Activated T-helper 9 cell treated with anti-CD3 and anti-CD28 coated beads, Interleukin-2, amount 50 U/mL, for 16 hours (primary cell): ENCODE data around the gene NAB1.
"Not testable (repeated sequence)": the region's sequence is repeated elsewhere in the genome, so short reads cannot be mapped to it uniquely, and the experiment has no call there.

ENCODE experiments used
- DNase-seq: peaks from one replicate; pipeline ENCODE4 v3.0.0-alpha.2; 2020; ENCODE audit warnings: low read depth

NAB1 gene

DNA sequence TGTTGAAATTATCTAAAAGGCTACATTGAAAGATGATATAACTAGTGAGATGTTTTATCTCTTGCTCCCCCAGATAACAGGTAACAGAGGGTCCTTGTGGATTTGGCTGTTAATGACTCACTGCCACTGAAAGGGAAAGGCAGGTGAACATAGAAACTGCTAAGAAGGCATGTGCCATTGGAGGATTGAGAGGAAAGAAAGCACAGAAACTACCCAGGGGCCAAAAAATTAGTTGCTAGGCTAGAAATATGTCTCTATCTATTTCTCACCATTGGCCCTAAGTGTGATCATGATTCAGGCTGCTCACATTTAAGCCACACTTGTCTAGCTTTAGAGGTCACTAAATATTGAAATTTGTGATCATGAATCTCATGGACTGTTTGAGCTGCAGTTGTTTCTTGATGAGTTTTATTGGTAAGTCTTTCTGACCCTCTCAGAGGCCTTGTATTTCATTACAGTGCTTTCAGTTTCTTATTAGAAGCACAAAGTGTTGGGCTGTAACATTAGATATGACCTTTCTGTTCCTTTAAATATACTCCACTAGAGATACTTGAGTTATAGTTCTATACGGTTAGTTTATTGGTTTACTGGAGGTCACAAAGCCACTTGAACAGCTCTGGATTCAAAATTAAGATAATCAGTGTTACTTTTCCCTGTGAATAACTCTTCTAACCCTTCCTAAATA, 26.2 kb downstream of the NAB1 start:
- no peak for DNase-seq

DNA sequence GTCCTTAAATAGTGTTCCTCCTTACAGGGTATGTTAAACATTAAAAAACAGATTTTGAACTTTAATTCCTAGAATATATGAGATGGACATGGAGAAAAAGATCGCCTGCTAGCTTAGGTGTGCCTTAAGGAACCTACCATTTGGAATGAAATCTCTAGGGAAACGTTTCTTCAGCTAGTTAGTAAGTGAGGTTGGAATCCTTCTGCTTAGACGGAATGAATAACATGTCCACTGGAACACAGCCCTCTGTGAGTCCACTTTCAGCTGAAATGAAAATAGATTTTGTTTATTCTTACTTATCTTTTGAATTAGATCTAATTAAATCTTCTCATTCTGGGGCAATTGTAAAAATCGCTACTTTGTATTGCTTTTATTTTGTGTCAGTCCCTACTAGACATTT, 28.4 kb downstream of the NAB1 start:
- no peak for DNase-seq

DNA sequence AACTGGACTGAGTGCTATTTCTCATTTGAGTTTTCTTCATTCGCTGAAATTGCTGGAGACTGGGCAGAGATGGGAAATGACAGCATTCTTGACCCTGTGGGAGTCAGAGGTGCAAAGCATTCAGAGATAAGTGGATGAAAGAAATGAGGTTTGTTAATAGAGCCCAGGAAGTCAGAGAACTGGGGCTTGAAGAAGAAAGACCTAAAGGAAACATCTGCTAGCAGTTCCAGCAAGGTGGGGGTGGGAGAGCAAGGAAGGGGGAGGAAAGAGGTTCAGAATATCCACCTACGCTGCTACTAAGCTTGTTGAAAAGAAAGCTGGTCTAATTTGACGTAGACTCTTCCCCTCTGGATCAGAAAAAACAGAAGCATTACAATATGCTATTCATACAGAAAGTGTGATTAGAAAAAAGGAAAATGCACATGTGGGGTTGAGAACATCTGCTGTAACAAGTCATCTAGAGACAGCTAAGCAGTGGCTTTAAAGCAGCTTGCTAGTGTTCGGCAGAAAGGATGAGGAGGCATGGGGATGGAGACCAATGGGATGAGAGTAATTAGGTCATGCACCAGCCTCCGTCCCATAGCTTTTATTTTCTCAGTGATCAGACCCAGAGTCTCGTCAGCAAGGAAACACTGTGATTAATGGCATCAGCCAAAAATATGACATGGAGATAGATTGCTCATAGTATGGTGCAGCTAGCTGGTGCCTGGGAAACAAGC, 29.7 kb downstream of the NAB1 start:
- DNase-seq: no peak

DNA sequence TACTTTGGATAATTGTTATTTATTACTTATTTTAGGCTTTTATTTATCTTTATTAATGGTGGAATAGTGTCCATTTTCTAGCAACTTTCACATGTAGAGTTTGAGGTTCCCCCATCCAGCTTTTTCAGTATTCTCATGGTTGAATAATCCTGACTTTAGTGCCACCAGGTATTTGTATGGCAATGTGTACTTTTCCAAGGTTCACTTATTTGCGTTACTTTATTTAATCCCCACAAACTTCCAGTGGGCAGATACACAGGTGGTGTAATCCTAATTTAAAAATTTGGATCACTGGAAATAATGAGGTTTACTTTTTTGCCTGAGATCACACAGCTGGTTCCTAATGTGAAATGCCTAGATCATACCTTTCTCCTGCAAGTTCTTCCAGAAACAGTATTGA, 30.5 kb downstream of the NAB1 start:
- DNase-seq: no peak

DNA sequence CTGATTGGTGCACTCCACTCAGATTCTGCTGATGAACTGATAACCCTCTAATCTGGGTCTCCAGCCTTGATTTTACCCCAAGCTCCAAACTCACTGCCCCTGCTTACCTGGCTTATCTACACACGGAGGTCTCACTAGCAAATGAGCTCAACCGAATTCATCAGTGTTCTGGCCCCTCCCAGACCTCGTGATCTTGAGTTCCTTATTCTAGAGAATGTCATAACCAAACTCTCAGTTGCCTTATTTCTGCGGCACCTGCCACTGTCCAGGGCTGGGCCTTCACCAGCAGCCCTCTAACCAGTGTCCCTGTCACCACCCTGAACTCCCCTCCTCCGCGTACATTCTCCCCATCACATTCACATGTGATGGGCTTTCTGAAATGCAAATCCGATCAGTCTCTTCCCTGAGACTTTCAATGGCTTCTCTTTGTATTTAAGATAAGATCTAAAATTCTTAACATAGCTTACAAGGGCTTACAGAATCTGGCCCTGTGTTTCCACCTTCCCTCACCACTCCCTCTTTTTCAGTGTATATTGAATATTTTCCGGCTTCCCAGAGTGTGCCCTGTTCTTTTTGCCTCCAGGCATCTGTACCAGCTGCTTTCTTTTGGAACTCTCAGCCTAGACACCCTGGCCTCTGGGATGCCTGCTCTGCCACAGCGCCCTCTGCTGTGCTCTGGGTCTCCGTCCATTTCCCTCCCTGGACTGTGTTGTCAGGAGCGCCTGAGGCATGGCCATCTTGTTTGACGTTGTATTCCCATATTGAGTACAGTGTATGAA, 31.1 kb downstream of the NAB1 start:
- DNase-seq: peak; percentile 48

DNA sequence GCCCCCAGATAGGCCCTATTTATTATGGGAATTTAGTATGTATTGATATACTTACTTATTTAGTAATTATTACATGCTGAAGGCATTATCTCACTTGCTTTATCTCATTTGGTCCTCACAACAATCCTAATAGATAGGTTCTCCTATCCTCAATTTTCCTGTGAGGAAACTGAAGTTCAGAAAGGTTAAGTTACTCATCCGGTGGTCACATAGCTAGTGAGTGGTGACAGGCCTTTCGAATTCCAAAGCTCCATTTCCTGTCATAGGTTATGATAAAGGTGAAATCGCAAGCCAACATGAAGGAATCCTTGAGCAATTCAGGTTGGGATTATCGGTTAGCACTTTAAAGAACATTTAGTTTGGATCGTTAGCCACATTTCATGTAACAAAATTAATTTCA, 33.3 kb downstream of the NAB1 start:
- no peak for DNase-seq

DNA sequence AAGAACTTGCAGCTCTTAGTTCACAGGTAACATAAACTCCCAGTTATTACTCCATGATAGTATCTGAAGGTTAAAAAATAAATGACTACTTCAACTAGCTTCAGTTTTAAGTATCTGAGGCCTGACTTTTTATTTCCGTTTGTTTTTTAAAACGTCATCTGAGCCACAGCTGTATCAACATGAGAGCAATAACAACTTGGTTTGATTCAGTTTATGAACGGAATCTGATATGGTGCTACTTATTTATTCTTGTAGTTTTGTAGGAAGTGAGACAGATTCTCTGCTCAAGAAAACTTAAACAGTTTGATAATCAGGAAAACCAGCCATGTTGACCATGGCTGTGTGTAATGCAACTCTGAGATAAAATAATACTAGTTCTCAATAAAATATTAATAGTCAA, 34.9 kb downstream of the NAB1 start:
- no peak for DNase-seq

DNA sequence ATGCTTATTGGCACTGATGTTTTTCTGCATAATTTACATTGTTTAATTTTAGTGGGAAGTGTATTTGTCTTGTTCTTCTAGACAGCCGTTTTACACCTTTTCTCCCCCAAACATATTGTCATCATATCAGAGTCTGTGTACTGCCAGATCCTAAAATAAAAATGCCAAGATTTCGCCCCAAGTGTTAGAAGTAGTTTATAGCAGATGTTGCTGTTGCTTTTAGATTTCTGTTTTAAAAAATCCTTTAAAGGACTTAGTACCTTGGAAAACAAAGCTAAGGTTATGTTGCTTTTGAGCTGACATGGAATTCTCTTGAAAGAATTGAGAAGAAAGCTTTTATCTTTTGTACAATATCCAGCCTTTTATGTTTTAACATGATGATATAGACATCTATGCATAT, 36.0 kb downstream of the NAB1 start:
- DNase-seq: no peak

DNA sequence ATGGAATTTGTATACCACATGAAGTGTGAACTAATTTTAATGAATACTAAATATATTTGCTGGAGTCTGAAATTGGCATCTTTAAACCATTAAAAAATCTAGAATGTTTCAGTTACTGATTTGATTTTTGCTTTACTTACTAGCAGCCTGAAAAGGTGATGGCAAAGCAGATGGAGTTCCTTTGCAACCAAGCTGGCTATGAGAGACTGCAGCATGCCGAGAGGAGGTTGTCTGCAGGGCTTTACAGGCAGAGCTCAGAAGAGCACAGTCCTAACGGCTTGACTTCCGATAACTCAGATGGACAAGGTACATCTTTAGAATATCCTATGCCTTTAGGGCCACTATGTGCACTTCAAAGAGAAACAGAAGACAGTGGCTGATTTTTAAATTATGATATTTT, 36.5 kb downstream of the NAB1 start:
- no peak for DNase-seq

DNA sequence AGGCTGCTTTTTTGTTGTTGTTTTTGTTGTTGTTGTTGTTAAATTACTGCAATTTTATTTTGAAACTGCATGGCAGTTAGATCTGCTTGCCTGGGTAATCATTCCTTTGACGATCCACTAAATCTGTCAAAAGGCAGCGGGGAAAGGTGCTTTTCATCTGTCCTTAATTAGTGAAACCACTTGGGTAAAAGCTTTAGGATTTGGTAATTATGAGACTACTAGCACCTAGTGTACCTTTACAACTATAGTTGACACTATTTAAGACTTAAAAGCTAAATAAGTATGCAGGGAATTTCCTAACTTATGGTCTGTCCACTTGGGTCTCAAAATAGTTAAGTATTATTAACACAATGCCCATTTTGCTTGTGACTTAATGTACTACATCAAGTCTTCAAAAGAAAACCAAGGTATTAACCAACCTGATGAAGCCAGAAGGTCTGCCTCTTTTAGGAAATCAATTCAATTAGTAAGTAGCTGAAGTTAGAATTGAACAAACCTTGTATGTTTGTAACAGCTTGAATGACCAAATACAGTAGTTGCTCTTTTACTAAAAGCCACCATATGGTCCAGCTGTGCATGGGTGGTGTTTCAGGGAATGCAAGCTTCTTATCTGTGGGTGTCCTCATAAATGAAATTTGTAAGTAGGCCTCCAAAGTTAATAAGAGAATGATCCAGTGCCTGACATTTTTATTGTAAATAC, 44.8 kb downstream of the NAB1 start:
- DNase-seq: no peak

DNA sequence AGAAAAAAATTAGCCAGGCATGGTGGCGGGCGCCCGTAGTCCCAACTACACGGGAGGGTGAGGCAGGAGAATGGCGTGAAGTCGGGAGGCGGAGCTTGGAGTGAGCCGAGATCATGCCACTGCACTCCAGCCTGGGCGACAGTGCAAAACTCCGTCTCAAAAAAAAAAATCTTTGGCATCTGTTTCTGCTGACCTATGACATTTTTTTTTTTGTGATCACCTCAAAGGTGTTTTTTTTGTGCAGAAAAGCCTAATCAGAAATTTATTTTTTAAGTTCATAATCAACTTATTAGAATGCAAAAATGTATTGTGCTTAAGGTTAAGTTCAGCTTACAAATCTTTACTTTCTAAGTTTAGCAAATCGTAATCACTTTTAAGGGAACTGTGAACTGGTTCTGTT, 45.6 kb downstream of the NAB1 start:
- DNase-seq: no peak

DNA sequence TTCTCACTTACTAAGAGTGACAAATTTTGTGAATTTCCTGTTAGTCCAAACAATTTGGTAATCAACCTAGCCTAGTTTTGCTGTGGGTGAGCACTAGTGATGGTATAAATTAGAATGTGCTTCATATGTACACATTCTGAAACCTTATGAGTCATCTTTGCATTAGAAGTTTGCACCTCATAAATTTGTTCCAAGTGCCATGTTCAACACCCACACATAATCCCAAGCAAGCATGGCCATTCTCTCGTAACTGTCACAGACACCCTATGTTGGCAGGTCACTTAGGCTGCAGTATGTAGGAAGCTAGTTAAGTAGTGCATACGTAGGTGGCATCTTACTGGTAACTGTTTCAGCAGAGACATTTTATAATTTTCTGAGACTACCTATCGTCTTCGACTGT, 46.9 kb downstream of the NAB1 start:
- no peak for DNase-seq

DNA sequence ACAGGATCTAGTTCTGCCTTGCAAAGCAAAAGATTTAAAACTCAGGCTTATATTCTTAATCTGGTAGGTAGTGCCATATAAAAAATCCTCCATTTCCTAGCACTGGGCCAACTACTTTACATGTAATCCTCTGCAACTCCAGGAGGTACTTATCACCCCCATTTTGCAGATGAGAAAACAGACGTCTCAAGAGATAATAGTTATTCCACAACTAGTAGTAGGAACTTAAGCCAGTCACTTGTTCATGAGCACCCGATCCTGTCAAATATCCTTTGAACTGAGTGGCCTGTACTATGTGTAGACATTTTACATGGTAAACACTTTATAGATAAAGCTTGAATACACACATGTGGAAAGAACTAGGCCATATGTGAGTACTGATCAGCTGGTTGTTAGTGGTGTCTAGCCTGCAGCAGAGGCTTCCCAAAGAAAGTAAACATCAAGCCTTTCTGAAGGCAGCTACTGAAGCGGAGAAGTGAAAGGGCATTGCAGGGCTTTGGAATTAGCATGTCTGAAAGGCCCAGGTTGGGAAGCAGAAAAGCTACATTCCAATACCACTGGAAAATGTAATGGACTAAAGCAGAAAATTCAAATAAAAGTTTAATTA, 48.0 kb downstream of the NAB1 start:
- DNase-seq: no peak

DNA sequence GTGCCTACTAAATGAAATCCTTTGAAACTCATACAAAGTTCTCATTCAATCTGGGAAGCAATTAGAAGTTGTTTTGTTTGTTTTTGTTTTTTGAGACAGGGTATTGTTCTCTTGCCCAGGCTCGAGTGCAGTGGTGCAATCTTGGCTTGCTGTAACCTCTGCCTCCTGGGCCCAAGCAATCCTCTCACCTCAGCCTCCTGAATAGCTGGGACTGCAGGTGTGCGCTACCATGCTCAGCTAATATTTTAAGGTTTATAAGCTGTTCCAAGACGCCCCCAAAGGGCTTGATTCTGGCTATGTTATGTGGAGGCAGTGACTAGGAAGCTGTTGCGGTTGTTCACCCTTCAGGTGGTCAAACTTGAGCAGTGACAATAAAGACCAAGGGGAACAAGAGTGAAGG, 48.5 kb downstream of the NAB1 start:
- DNase-seq: no peak

DNA sequence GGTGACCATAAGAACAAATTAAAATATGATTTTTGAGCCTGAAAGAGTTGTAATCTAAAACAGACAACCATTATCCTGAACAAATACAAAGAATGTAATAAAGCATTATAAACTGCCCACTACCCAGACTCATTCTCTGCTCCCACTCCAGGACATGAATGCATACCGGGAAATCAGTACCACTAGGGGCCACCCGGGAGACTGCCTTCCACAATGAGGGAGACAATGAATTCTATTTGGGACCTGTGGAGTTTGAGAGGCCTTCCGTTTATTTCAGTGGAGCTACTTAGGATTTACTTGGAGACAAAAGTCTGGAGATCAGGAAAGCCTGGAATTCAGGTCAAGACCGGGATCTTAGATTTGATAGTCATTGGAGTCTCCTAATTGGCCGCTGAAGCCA, 50.0 kb downstream of the NAB1 start:
- no peak for DNase-seq

DNA sequence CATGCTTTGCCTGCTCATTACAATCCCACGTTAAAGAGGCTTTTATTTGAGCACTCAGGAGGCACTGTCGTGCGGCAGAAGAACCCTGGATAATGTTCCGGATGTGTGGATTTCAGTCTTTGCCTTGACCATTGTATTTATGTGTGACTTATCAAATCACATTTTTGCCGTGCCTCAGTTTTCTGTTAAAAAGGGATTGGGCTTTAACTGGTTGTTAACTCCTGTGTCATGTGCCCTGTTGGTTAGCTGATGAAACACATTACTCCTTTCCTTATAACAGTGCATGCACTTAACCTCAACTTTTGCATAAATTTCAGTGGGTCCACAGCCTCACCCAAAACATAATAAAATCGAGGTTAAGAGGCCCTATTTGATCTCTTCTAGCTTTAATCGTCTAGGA, 52.7 kb downstream of the NAB1 start:
- no peak for DNase-seq

DNA sequence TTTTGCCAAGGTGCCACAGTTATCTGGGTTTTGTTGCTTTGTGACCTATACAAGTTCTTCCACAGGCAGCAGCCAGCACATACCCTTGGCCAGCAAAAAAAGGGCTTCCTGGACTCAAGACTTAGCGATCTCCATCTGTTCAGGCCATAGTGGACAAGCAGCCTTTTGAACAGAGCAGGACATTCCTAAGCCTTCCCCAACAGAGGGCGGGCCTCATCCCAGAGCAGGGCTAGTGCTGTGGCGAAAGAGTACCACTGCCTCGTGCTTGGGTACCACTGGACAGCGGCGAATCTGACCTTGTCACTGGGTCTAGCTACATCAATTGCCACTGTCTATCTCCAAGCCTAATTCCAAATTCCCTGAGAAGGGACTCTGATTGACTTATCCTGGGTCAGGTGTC, 56.4 kb downstream of the NAB1 start:
- no peak for DNase-seq

DNA sequence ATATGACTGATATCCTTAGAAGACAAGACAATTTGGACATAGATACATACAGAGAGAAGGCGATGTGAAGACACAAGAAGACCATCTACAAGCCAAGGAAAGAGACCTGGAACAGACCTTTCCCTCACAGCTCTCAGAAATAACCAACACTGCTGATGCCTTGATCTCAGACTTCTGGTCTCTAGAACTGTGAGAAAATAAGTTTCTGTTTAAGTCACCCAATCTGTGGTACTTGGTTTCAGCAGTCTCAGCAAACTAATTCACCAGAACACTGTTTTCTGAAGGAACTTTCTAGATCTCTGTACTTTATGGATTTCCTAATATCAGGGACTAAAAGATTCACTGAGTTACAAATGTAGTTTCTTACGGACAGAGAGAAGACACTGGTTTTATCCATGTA, 58.8 kb downstream of the NAB1 start:
- no peak for DNase-seq

DNA sequence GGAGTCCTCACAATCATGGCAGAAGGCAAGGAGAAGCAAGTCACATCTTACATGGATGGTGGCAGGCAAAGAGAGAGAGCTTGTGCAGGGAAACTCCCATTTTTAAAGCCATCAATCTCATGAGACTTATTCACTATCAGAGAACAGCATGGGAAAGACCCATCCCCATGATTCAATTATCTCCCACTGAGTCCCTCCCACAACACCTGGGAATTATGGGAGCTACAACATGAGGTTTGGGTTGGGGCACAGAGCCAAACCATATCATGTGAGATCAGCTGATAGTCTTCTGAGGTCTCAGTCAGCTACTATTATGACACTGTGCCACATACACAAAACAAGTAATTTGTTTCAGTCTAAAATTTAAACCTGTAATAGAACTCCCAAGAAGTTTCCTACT, 59.8 kb downstream of the NAB1 start:
- DNase-seq: not testable (repeated sequence)

DNA sequence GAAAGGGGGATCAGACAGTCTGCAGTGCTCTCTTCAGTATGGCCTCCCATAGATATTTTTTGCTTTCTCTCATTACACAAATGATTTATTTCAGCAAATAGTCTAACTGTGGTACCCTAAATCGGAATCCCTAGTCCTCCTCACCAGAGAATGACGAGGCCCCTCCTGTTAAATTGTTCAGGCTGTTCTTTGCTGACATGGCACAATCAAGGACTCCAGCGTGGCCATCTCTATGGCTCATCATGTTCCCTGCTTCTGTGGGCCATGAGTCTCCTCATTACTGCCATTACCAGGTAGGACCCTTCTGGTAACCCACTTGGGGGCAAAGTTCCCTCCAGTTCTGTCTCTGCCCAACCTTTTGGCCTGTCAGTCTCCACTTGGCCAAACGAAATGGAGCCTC, 62.2 kb downstream of the NAB1 start:
- DNase-seq: no peak

DNA sequence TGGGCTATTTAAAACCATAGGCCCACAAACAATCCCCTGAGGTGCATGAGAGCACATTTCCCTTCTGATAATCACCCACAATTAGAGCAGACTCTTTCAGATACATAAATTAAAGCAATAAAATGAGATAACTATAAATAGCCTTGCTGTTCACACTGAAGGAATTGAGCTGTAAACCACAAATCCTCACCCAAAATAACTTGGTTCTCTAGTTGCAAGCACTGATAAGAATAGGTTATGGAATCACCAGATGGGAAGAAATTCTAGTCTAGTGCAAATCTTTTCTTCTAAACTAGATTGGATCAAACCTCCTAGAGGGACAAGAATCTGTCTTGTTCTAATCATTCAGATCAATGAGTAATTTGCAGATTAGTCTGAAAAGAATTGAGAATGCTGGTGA, 64.6 kb downstream of the NAB1 start:
- DNase-seq: no peak

DNA sequence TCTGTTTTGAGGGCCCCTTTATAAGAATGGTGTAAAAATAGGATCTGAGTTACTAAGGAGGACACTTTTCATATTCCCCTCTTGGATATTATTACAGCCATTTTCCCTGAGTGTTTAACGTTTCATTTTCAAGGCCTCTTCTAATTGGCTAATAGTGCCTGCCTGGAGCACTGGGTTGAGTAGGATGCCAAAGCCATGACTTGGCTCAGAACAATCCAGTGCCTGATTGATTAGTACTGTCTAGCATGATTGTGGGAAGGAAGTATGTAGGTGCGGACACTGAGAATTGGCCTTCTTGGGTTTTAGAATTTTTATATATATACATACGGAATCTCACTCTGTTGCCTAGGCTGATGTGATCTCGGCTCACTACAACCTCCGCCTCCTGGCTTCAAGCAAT, 66.1 kb downstream of the NAB1 start:
- no peak for DNase-seq
